Endothelial cell of umbilical vein (primary cell): ENCODE measurements around the gene COL6A2.

Source experiments
- EZH2 ChIP-seq: IDR thresholded peaks from 2 replicates; pipeline ENCODE4 v1.6.1; 2012; ENCODE audit warnings: borderline replicate concordance, low read depth, mild to moderate bottlenecking, moderate library complexity, low read length, inconsistent platforms; ENCODE audit not compliant: severe bottlenecking
- GATA2 ChIP-seq: IDR thresholded peaks from 2 replicates; pipeline ENCODE4 v1.7.0; 2011; ENCODE audit warnings: low read depth, mild to moderate bottlenecking, moderate library complexity, mixed read lengths, low read length; ENCODE audit not compliant: insufficient read length, insufficient read depth
- JUN ChIP-seq: IDR thresholded peaks from 2 replicates; pipeline ENCODE4 v1.6.1; 2011; ENCODE audit warnings: borderline replicate concordance, low read depth; ENCODE audit not compliant: insufficient read length, insufficient read depth
- POLR2A ChIP-seq: IDR thresholded peaks from 2 replicates; pipeline ENCODE4 v1.6.1; 2012; ENCODE audit warnings: low read depth, mild to moderate bottlenecking, control low read depth, low read length
- POLR2AphosphoS5 ChIP-seq: IDR thresholded peaks from 2 replicates; pipeline ENCODE4 v1.6.1; 2012; ENCODE audit warnings: low read depth, mild to moderate bottlenecking, control low read depth, low read length, moderate library complexity; ENCODE audit not compliant: insufficient read depth
- TF ChIP-seq, protein P1 (sequence below), 2 donors: IDR thresholded peaks; 1 replicate in 1 of 2; 2 replicates in 1 of 2; pipeline ENCODE4 v1.5.1; 2011; ENCODE audit warnings: low read length in 2 of 2, mild to moderate bottlenecking in 2 of 2, moderate library complexity in 2 of 2, control low read depth in 1 of 2, inconsistent platforms in 1 of 2, low read depth in 1 of 2; ENCODE audit not compliant: insufficient read depth in 1 of 2; ENCODE audit errors: extremely low read depth in 1 of 2

DNA sequence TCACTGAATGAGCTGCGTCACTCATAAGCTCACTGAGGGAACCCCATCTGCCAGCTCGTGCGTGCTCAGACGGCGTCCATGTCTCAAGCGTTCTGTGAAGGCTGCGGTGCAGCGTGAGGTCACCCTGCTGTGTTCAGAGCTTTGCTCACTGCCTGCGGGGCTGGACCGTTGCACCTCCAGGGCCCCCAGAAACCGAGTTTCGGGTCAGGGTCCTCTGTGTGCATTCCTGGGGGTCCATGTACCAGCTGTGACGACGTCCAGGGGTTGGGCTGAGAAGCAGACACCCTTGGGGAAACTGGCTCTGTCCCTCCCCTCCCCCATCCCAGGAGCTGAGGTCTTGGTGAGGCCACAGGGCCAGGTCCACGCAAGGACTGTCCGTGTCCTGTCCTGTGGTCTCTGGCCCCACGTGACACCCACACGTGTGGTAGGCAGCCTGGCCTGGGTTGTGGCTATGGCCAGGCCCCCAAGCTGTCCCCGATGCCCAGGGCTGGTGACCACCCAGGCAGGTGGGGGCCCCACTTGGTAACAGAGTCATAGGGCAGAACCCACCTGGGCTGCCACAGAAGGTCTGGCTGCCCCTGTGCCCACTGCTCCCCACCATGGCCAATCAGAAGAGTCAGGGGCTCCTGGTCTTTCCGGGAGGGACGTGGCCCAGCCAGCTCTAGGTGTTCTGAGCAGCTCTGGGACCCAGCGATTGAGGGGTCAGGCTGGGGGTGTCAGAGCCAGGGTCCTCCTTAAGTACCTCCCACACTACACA lies 33.1 kb downstream of the COL6A2 start:
- TF ChIP-seq, protein P1, sequence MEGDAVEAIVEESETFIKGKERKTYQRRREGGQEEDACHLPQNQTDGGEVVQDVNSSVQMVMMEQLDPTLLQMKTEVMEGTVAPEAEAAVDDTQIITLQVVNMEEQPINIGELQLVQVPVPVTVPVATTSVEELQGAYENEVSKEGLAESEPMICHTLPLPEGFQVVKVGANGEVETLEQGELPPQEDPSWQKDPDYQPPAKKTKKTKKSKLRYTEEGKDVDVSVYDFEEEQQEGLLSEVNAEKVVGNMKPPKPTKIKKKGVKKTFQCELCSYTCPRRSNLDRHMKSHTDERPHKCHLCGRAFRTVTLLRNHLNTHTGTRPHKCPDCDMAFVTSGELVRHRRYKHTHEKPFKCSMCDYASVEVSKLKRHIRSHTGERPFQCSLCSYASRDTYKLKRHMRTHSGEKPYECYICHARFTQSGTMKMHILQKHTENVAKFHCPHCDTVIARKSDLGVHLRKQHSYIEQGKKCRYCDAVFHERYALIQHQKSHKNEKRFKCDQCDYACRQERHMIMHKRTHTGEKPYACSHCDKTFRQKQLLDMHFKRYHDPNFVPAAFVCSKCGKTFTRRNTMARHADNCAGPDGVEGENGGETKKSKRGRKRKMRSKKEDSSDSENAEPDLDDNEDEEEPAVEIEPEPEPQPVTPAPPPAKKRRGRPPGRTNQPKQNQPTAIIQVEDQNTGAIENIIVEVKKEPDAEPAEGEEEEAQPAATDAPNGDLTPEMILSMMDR (IDR thresholded peaks at IDR 0.05; ENCODE audit: extremely low read depth in 1 of 2, insufficient read depth in 1 of 2, low read depth in 1 of 2, low read length in 2 of 2): no peak
- no peak for TF ChIP-seq POLR2A
- TF ChIP-seq POLR2AphosphoS5: no peak
- TF ChIP-seq EZH2: no peak
- TF ChIP-seq GATA2: no peak
- TF ChIP-seq JUN: no peak
